NB4 (cell line): ENCODE results near the gene CD27.

Experiments
- CTCF ChIP-seq: IDR thresholded peaks from one replicate; pipeline ENCODE4 v1.5.1; 2012; ENCODE audit warnings: low read depth, low read length
- MAX ChIP-seq: IDR thresholded peaks from 2 replicates; pipeline ENCODE4 v1.6.1; 2011; ENCODE audit warnings: low read depth, low read length
- MYC ChIP-seq: IDR thresholded peaks from 2 replicates; pipeline ENCODE4 v1.6.1; 2011; ENCODE audit warnings: low read depth, low read length
- POLR2A ChIP-seq: IDR thresholded peaks from 2 replicates; pipeline ENCODE4 v1.6.1; 2011; ENCODE audit warnings: mild to moderate bottlenecking; ENCODE audit not compliant: insufficient read length; ENCODE audit errors: extremely low read depth

DNA sequence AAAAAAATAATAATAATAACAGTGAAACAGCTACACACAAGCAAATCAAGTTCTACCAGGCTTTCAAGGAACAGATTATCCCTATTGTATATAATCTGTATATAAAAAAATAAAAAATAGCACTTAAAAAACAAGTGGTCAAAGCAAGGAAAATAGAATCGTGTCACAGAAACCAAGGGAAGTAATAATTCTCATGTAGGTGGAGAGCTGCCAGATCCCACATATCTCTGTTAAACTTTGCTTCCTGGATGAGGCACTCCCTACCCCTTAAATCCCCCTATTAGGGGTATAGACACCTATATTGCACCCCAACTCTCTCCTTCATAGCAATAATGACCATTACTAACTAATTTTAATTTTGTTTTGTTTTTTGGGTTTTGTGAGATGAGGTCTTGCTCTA is 4.4 kb upstream of the CD27 start:
- no peak for TF ChIP-seq CTCF
- no peak for TF ChIP-seq MAX
- no peak for TF ChIP-seq POLR2A
- TF ChIP-seq MYC: no peak
